Lower lobe of right lung (tissue), 2 donors: ENCODE measurements around the gene PPP2R5C. TPM values are rescaled to one million over a fixed set of nuclear protein-coding genes. Genes with fewer than 3 reads are reported as not detected.

ENCODE experiments used
- ATAC-seq, 2 donors: fragments of 200-7000 bp; cut with Tn5 transposase; one replicate each; pipeline ENCODE4 v1.9.1; 2020 to 2022; ENCODE audit warnings: mild to moderate bottlenecking in 2 of 2, moderate library complexity in 2 of 2
- DNase-seq: peaks from one replicate; pipeline ENCODE4 v3.0.0-alpha.2; 2020
- H3K27ac ChIP-seq: fragments of 200-600 bp; one replicate; pipeline ENCODE4 v1.8.0; 2022
- H3K27me3 ChIP-seq: fragments of 200-600 bp; one replicate; pipeline ENCODE4 v1.8.0; 2022; ENCODE audit warnings: low read depth
- H3K36me3 ChIP-seq: fragments of 200-600 bp; one replicate; pipeline ENCODE4 v1.8.0; 2022; ENCODE audit warnings: mild to moderate bottlenecking
- H3K4me1 ChIP-seq: fragments of 200-600 bp; one replicate; pipeline ENCODE4 v1.8.0; 2022
- H3K4me3 ChIP-seq: fragments of 200-600 bp; one replicate; pipeline ENCODE4 v1.8.0; 2022; ENCODE audit warnings: mild to moderate bottlenecking
- H3K9me3 ChIP-seq: fragments of 200-600 bp; one replicate; pipeline ENCODE4 v1.8.0; 2022
- intact Hi-C: fragments of 100-400 bp; cut with DNase I; formaldehyde crosslinking; loops from one replicate; pipeline ENCODE4 v1.11.0; 2022
- total RNA-seq: library from RNA; stranded (reverse); fragmentation: NEBNext Ultra II Directional; extraction: Animal tissue kit (Norgen Biotek cat#: 25700); gene quantifications from one replicate; pipeline ENCODE4 v1.2.1, GENCODE V29; 2021
- TF ChIP-seq, protein P1 (sequence below): fragments of 200-600 bp; IDR thresholded peaks from one replicate; pipeline ENCODE4 v1.8.0; 2022; ENCODE audit warnings: antibody characterized with exemption, mild to moderate bottlenecking
- donor health status: DM: no; HTN: yes; CAD: no; lungs with severe emphysema.

The PPP2R5C gene
- total RNA-seq, 1 donor from 2014 or later, result 160 TPM

GRCh38 chr14:101869217-101869616 lies 107.7 kb downstream of the PPP2R5C start:
- Histone ChIP-seq H3K4me1 (no peaks in the 10 kb centered on the region), H3K9me3 (no peaks in the 10 kb centered on the region), H3K27me3 (no peaks in the 10 kb centered on the region), H3K27ac (no peak overlapping the region), H3K36me3 (peaks cover 11% of the 10 kb centered on the region), H3K4me3 (no peak overlapping the region)
- ATAC-seq (no peak), DNase-seq (no peak)
- TF ChIP-seq, protein P1, sequence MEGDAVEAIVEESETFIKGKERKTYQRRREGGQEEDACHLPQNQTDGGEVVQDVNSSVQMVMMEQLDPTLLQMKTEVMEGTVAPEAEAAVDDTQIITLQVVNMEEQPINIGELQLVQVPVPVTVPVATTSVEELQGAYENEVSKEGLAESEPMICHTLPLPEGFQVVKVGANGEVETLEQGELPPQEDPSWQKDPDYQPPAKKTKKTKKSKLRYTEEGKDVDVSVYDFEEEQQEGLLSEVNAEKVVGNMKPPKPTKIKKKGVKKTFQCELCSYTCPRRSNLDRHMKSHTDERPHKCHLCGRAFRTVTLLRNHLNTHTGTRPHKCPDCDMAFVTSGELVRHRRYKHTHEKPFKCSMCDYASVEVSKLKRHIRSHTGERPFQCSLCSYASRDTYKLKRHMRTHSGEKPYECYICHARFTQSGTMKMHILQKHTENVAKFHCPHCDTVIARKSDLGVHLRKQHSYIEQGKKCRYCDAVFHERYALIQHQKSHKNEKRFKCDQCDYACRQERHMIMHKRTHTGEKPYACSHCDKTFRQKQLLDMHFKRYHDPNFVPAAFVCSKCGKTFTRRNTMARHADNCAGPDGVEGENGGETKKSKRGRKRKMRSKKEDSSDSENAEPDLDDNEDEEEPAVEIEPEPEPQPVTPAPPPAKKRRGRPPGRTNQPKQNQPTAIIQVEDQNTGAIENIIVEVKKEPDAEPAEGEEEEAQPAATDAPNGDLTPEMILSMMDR, result no peak
- intact Hi-C loops, result no loop called here

DNA sequence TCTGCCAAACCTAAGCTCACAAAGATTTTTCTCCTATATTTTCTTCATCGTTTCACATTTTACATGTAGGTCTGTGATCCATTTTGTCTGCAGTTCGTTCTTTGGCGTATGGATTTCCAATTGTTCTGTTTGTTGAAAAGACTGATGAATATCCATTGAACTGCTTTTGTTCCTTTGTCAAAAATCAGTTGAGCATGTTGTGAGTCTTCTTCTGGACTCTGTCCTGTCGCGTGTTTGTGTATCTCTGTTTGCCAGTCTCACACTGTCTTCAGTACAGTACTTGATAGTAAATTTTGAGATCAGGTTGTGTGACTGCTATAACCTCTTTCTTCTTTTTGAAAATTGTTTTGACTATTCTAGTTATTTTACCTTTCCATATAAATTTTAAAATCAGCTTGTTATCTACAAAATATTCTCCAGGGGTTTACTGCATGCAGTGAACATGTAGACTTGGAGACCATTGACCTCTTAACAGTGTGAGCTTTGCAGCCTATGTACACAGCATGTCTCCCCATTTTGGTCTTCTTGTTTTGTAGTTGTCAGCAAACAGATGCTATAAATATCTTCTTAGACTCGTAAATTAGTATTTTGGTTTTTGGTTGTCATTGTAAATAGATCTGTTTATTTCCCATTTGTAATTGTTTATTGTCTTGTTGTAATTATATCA lies 108.9 kb downstream of the PPP2R5C start:
- Histone ChIP-seq H3K36me3 (peaks cover under 1% of the 10 kb centered on the region), H3K27ac (no peak overlapping the region), H3K27me3 (no peaks in the 10 kb centered on the region), H3K4me1 (peaks cover 8% of the 10 kb centered on the region), H3K4me3 (no peak overlapping the region), H3K9me3 (no peaks in the 10 kb centered on the region)
- intact Hi-C loops, result no loop called here
- DNase-seq (no peak), ATAC-seq (no peak)
- TF ChIP-seq, protein P1, result no peak

DNA sequence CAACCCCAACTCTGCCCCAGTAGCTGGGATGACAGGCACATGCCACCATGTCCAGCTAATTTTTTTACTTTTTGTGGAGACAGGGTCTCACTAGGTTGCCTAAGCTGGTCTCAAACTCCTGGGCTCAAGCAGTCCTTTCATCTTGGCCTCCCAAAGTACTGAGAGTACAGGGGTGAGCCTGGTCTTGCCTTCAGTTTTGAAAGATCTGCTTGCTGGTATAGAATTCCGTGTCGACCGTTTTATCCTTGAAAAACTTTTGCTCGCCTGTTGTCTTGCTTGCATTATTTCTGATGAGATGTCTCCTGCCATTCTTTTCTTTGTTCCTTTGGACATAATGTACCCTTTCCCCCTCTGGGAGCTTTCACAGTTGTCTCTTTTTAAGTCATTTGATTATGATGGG lies 110.8 kb downstream of the PPP2R5C start:
- no peaks in the 10 kb centered on the region for H3K36me3 ChIP-seq
- no peak for ATAC-seq
- TF ChIP-seq, protein P1, result no peak
- H3K4me3 ChIP-seq, result no peak overlapping the region
- no peak for DNase-seq
- intact Hi-C loops, result no loop called here
- H3K9me3 ChIP-seq, result no peaks in the 10 kb centered on the region
- no peak overlapping the region for H3K27ac ChIP-seq
- no peaks in the 10 kb centered on the region for H3K27me3 ChIP-seq
- peaks cover 27% of the 10 kb centered on the region for H3K4me1 ChIP-seq

DNA sequence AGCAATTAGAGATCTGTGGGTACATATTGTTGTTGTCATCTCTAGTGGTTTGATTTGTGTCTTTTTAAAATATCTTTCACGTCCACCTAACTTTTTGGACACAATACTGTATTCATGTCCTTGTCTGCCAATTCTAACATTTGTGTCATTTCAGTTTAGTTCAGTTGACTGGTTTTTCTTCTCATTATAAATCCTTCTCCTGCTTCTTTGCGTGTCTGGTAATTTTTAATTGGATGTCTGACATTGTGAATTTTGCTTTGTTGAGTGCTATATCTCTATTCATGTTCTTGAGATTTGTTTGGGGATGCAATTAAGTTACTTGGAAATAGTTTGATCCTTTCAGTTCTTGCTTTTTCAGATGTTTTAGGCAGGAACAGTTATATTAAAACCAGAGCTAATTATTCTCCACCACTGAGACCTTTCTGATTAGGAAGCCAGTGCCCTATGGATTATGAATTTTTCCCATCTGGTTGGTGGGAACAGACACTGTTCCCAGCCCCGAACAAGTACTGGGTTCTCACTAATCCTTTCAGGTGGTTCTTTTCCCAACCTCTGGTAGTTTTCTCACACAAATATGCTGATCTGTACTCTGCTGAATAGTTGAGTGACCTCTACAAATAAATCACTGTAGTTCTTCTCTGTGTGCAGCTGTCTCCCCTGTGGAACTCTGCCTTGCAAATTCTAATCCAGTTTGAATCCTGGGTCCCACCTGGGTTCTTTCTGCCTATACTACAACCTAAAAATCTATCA lies 111.7 kb downstream of the PPP2R5C start:
- peaks cover 34% of the 10 kb centered on the region for H3K4me1 ChIP-seq
- ATAC-seq, result no peak
- H3K4me3 ChIP-seq, result no peak overlapping the region
- intact Hi-C loops, result no loop called here
- no peaks in the 10 kb centered on the region for H3K27me3 ChIP-seq
- no peaks in the 10 kb centered on the region for H3K9me3 ChIP-seq
- H3K27ac ChIP-seq, result no peak overlapping the region
- peaks cover 3% of the 10 kb centered on the region for H3K36me3 ChIP-seq
- TF ChIP-seq, protein P1, result no peak
- DNase-seq, result no peak

GRCh38 chr14:101873991-101874390 lies 112.5 kb downstream of the PPP2R5C start:
- Histone ChIP-seq H3K4me1 (peaks cover 34% of the 10 kb centered on the region), H3K27ac (no peak overlapping the region), H3K9me3 (no peaks in the 10 kb centered on the region), H3K36me3 (peaks cover 8% of the 10 kb centered on the region), H3K27me3 (no peaks in the 10 kb centered on the region), H3K4me3 (no peak overlapping the region)
- intact Hi-C loops, result no loop called here
- no peak for DNase-seq
- TF ChIP-seq, protein P1, result no peak
- ATAC-seq, result no peak
